ENCODE measurements around the gene PTPRG. TPM values are rescaled to one million over a fixed set of nuclear protein-coding genes. Genes with fewer than 3 reads are reported as not detected.

PTPRG gene
- total and polyA plus RNA-seq, 7 donors, result 0.69 to 76.3 (median 62.7) TPM

- intact Hi-C loops (cut with DNase I), result no loop called here
- H3K36me3 ChIP-seq, result no peaks in the 10 kb centered on the region
- WGBS, 2 donors, result 62 to 69% methylated on average over 5 of the region's 5 CpGs
- peaks cover 0 to 34% (median 31%) of the 10 kb centered on the region in 4 donors for H3K4me1 ChIP-seq
- no peaks in the 10 kb centered on the region for H3K9me3 ChIP-seq
- H3K27me3 ChIP-seq, result no peaks in the 10 kb centered on the region
- H3K4me3 ChIP-seq, result no peak overlapping the region
- DNase-seq, result no peak
- peak in 1 of 4 donors; percentile 13 for TF ChIP-seq POLR2AphosphoS5 (IDR thresholded peaks at IDR 0.05)
- TF ChIP-seq POLR2A (IDR thresholded peaks at IDR 0.05), result no peak
- H3K27ac ChIP-seq, result peak overlapping the region in 3 of 4 donors; percentile 25 to 47 (median 37)
These were observed 268.5 kb downstream of the PTPRG start for GRCh38 chr3:61829722-61830350.

- Histone ChIP-seq H3K4me1 (peaks cover 0 to 29% (median 22%) of the 10 kb centered on the region in 4 donors), H3K27me3 (no peaks in the 10 kb centered on the region), H3K36me3 (no peaks in the 10 kb centered on the region), H3K9me3 (no peaks in the 10 kb centered on the region), H3K4me3 (no peak overlapping the region), H3K27ac (no peak overlapping the region)
- intact Hi-C loops (cut with DNase I), result no loop called here
- TF ChIP-seq POLR2AphosphoS5 (IDR thresholded peaks at IDR 0.05) (no peak), EP300 (IDR thresholded peaks at IDR 0.05) (no peak), CTCF (IDR thresholded peaks at IDR 0.05) (no peak), POLR2A (IDR thresholded peaks at IDR 0.05) (no peak)
- WGBS, 2 donors, result 88 to 98% methylated on average over 1 of the region's 1 CpG
- DNase-seq, result no peak
These were observed 270.6 kb downstream of the PTPRG start for GRCh38 chr3:61831973-61832372.

- no peaks in the 10 kb centered on the region for H3K36me3 ChIP-seq
- 65 to 75% methylated on average over 6 of the region's 6 CpGs for WGBS, 2 donors
- H3K9me3 ChIP-seq, result no peaks in the 10 kb centered on the region
- H3K27ac ChIP-seq, result no peak overlapping the region
- H3K27me3 ChIP-seq, result no peaks in the 10 kb centered on the region
- peaks cover 0 to 27% (median 18%) of the 10 kb centered on the region in 4 donors for H3K4me1 ChIP-seq
- intact Hi-C loops (cut with DNase I), result no loop called here
- no peak overlapping the region for H3K4me3 ChIP-seq
- TF ChIP-seq EP300 (IDR thresholded peaks at IDR 0.05) (no peak), POLR2A (IDR thresholded peaks at IDR 0.05) (no peak), POLR2AphosphoS5 (IDR thresholded peaks at IDR 0.05) (no peak), CTCF (IDR thresholded peaks at IDR 0.05) (no peak)
- no peak for DNase-seq
These were observed 271.2 kb downstream of the PTPRG start for GRCh38 chr3:61832375-61833229.

GRCh38 chr3:61839256-61839655, 277.9 kb downstream of the PTPRG start:
- 87% methylated on average over 2 of the region's 2 CpGs for WGBS, 2 donors
- no peak overlapping the region for H3K27ac ChIP-seq
- no peak overlapping the region for H3K4me3 ChIP-seq
- H3K4me1 ChIP-seq, result peaks cover 0 to 29% (median 20%) of the 10 kb centered on the region in 4 donors
- no peaks in the 10 kb centered on the region for H3K9me3 ChIP-seq
- no peak for DNase-seq
- H3K27me3 ChIP-seq, result no peaks in the 10 kb centered on the region
- TF ChIP-seq EP300 (IDR thresholded peaks at IDR 0.05) (no peak), POLR2A (IDR thresholded peaks at IDR 0.05) (no peak), CTCF (IDR thresholded peaks at IDR 0.05) (no peak), POLR2AphosphoS5 (IDR thresholded peaks at IDR 0.05) (no peak)
- intact Hi-C loops (cut with DNase I), result no loop called here
- no peaks in the 10 kb centered on the region for H3K36me3 ChIP-seq

- H3K9me3 ChIP-seq, result no peaks in the 10 kb centered on the region
- intact Hi-C loops (cut with DNase I), result no loop called here
- H3K4me3 ChIP-seq, result no peak overlapping the region
- H3K27me3 ChIP-seq, result no peaks in the 10 kb centered on the region
- H3K27ac ChIP-seq, result no peak overlapping the region
- TF ChIP-seq POLR2A (IDR thresholded peaks at IDR 0.05), result no peak
- TF ChIP-seq POLR2AphosphoS5 (IDR thresholded peaks at IDR 0.05), result no peak
- no peak for TF ChIP-seq CTCF (IDR thresholded peaks at IDR 0.05)
- no peak for TF ChIP-seq EP300 (IDR thresholded peaks at IDR 0.05)
- 87 to 88% methylated on average over 10 of the region's 10 CpGs for WGBS, 2 donors
- H3K36me3 ChIP-seq, result no peaks in the 10 kb centered on the region
- no peak for DNase-seq
- peaks cover 0 to 21% (median 19%) of the 10 kb centered on the region in 4 donors for H3K4me1 ChIP-seq
These were observed 279.9 kb downstream of the PTPRG start for GRCh38 chr3:61841111-61841845.
